ENCODE results near the gene ACP4.

The ACP4 gene

GRCh38 chr19:50839712-50840655, 49.8 kb downstream of the ACP4 start:
- H3K4me1 ChIP-seq (ENCODE audit: control insufficient read depth in 2 of 2, insufficient read depth in 1 of 2, low read depth in 1 of 2, low read length in 2 of 2), result peaks cover 0 to 3% of the 10 kb centered on the region in 2 donors
- no peak overlapping the region for H2AFZ ChIP-seq (ENCODE audit: low read length)
- H3K4ac ChIP-seq (ENCODE audit: low read length), result no peak overlapping the region
- H3K18ac ChIP-seq (ENCODE audit: low read length), result no peak overlapping the region
- no peak overlapping the region for H2BK5ac ChIP-seq (ENCODE audit: low read length)
- H3K23ac ChIP-seq (ENCODE audit: low read depth, low read length, poor library complexity), result no peak overlapping the region
- peaks cover 0 to 24% (median 24%) of the 10 kb centered on the region in 3 experiments for H3K27me3 ChIP-seq (ENCODE audit: control insufficient read depth in 3 of 3, insufficient read depth in 3 of 3, low read depth in 1 of 3, low read length in 3 of 3)
- H2BK12ac ChIP-seq (ENCODE audit: low read length), result no peak overlapping the region
- H2AK5ac ChIP-seq (ENCODE audit: low read depth, low read length), result no peak overlapping the region
- no peak overlapping the region for H4K91ac ChIP-seq (ENCODE audit: low read depth, low read length, poor library complexity)
- H2BK15ac ChIP-seq (ENCODE audit: low read length), result no peak overlapping the region
- no peaks in the 10 kb centered on the region for H3K36me3 ChIP-seq (replicated peaks in 1 of 2; ENCODE audit: control insufficient read depth in 2 of 2, insufficient read depth in 2 of 2, low read length in 2 of 2)
- no peaks in the 10 kb centered on the region for H3K79me1 ChIP-seq (ENCODE audit: low read depth, low read length)
- WGBS, 2 donors (ENCODE audit: extremely low coverage in 2 of 2, insufficient read length in 2 of 2, insufficient replicate concordance in 1 of 2), result no CpG with 5 or more reads among the region's 10 CpGs
- peaks cover under 1 to 2% of the 10 kb centered on the region in 2 donors for H3K9me3 ChIP-seq (replicated peaks in 1 of 2; ENCODE audit: control insufficient read depth in 2 of 2, insufficient read depth in 1 of 2, low read depth in 1 of 2, low read length in 2 of 2)
- no peak overlapping the region for H4K8ac ChIP-seq (ENCODE audit: low read depth, low read length)
- H3K9ac ChIP-seq (ENCODE audit: low read depth, low read length, poor library complexity), result no peak overlapping the region
- H2BK120ac ChIP-seq (ENCODE audit: low read depth, low read length), result no peak overlapping the region
- H3K14ac ChIP-seq (ENCODE audit: low read length), result no peak overlapping the region
- H3K27ac ChIP-seq (replicated peaks; ENCODE audit: low read length), result no peak overlapping the region
- DNase-seq (ENCODE audit: low spot score), result no peak
- no peak overlapping the region for H3K4me3 ChIP-seq (ENCODE audit: low read length in 2 of 2)
- no peak overlapping the region for H3K4me2 ChIP-seq (ENCODE audit: insufficient read depth, low read length, poor library complexity, severe bottlenecking)

- Histone ChIP-seq H3K36me3 (replicated peaks in 1 of 2; ENCODE audit: control insufficient read depth in 2 of 2, insufficient read depth in 2 of 2, low read length in 2 of 2) (no peaks in the 10 kb centered on the region), H3K23ac (ENCODE audit: low read depth, low read length, poor library complexity) (no peak overlapping the region), H3K9me3 (replicated peaks in 1 of 2; ENCODE audit: control insufficient read depth in 2 of 2, insufficient read depth in 1 of 2, low read depth in 1 of 2, low read length in 2 of 2) (peaks cover 0 to 2% of the 10 kb centered on the region in 2 donors), H2BK120ac (ENCODE audit: low read depth, low read length) (no peak overlapping the region), H3K79me1 (ENCODE audit: low read depth, low read length) (no peaks in the 10 kb centered on the region), H2AK5ac (ENCODE audit: low read depth, low read length) (no peak overlapping the region), H2BK12ac (ENCODE audit: low read length) (no peak overlapping the region), H2BK15ac (ENCODE audit: low read length) (no peak overlapping the region), H2BK5ac (ENCODE audit: low read length) (no peak overlapping the region), H3K4me3 (ENCODE audit: low read length in 2 of 2) (no peak overlapping the region), H3K27ac (replicated peaks; ENCODE audit: low read length) (no peak overlapping the region), H3K27me3 (ENCODE audit: control insufficient read depth in 3 of 3, insufficient read depth in 3 of 3, low read depth in 1 of 3, low read length in 3 of 3) (peaks cover 0 to 4% (median 4%) of the 10 kb centered on the region in 3 experiments), H3K18ac (ENCODE audit: low read length) (no peak overlapping the region), H4K91ac (ENCODE audit: low read depth, low read length, poor library complexity) (no peak overlapping the region), H3K9ac (ENCODE audit: low read depth, low read length, poor library complexity) (no peak overlapping the region), H3K4me1 (ENCODE audit: control insufficient read depth in 2 of 2, insufficient read depth in 1 of 2, low read depth in 1 of 2, low read length in 2 of 2) (peaks cover 0 to 3% of the 10 kb centered on the region in 2 donors), H4K8ac (ENCODE audit: low read depth, low read length) (no peak overlapping the region), H3K14ac (ENCODE audit: low read length) (no peak overlapping the region), H2AFZ (ENCODE audit: low read length) (no peak overlapping the region), H3K4me2 (ENCODE audit: insufficient read depth, low read length, poor library complexity, severe bottlenecking) (no peak overlapping the region), H3K4ac (ENCODE audit: low read length) (no peak overlapping the region)
- WGBS, 2 donors (ENCODE audit: extremely low coverage in 2 of 2, insufficient read length in 2 of 2, insufficient replicate concordance in 1 of 2), result no CpG with 5 or more reads among the region's 6 CpGs
- no peak for DNase-seq (ENCODE audit: low spot score)
These were observed 51.9 kb downstream of the ACP4 start for GRCh38 chr19:50842130-50842529.

GRCh38 chr19:50843205-50843604, 53.0 kb downstream of the ACP4 start:
- Histone ChIP-seq H2BK5ac (ENCODE audit: low read length) (no peak overlapping the region), H4K8ac (ENCODE audit: low read depth, low read length) (no peak overlapping the region), H4K91ac (ENCODE audit: low read depth, low read length, poor library complexity) (no peak overlapping the region), H3K23ac (ENCODE audit: low read depth, low read length, poor library complexity) (no peak overlapping the region), H3K4ac (ENCODE audit: low read length) (no peak overlapping the region), H3K27ac (replicated peaks; ENCODE audit: low read length) (no peak overlapping the region), H3K36me3 (replicated peaks in 1 of 2; ENCODE audit: control insufficient read depth in 2 of 2, insufficient read depth in 2 of 2, low read length in 2 of 2) (no peaks in the 10 kb centered on the region), H2AK5ac (ENCODE audit: low read depth, low read length) (no peak overlapping the region), H3K9ac (ENCODE audit: low read depth, low read length, poor library complexity) (no peak overlapping the region), H3K79me1 (ENCODE audit: low read depth, low read length) (no peaks in the 10 kb centered on the region), H2BK15ac (ENCODE audit: low read length) (no peak overlapping the region), H3K4me3 (ENCODE audit: low read length in 2 of 2) (no peak overlapping the region), H2BK12ac (ENCODE audit: low read length) (no peak overlapping the region), H3K9me3 (replicated peaks in 1 of 2; ENCODE audit: control insufficient read depth in 2 of 2, insufficient read depth in 1 of 2, low read depth in 1 of 2, low read length in 2 of 2) (peaks cover 0 to 2% of the 10 kb centered on the region in 2 donors), H3K4me2 (ENCODE audit: insufficient read depth, low read length, poor library complexity, severe bottlenecking) (no peak overlapping the region), H3K4me1 (ENCODE audit: control insufficient read depth in 2 of 2, insufficient read depth in 1 of 2, low read depth in 1 of 2, low read length in 2 of 2) (peaks cover 0 to 1% of the 10 kb centered on the region in 2 donors), H2BK120ac (ENCODE audit: low read depth, low read length) (no peak overlapping the region), H3K14ac (ENCODE audit: low read length) (no peak overlapping the region), H3K18ac (ENCODE audit: low read length) (no peak overlapping the region), H2AFZ (ENCODE audit: low read length) (no peak overlapping the region), H3K27me3 (ENCODE audit: control insufficient read depth in 3 of 3, insufficient read depth in 3 of 3, low read depth in 1 of 3, low read length in 3 of 3) (peaks cover 0 to 4% (median 0%) of the 10 kb centered on the region in 3 experiments)
- WGBS, 2 donors (ENCODE audit: extremely low coverage in 2 of 2, insufficient read length in 2 of 2, insufficient replicate concordance in 1 of 2), result no CpG with 5 or more reads among the region's 2 CpGs
- no peak for DNase-seq (ENCODE audit: low spot score)

- Histone ChIP-seq H3K27ac (replicated peaks; ENCODE audit: low read length) (no peak overlapping the region), H3K9ac (ENCODE audit: low read depth, low read length, poor library complexity) (no peak overlapping the region), H4K8ac (ENCODE audit: low read depth, low read length) (no peak overlapping the region), H2BK5ac (ENCODE audit: low read length) (no peak overlapping the region), H2BK12ac (ENCODE audit: low read length) (no peak overlapping the region), H4K91ac (ENCODE audit: low read depth, low read length, poor library complexity) (no peak overlapping the region), H2AK5ac (ENCODE audit: low read depth, low read length) (no peak overlapping the region), H3K79me1 (ENCODE audit: low read depth, low read length) (no peaks in the 10 kb centered on the region), H3K4me1 (ENCODE audit: control insufficient read depth in 2 of 2, insufficient read depth in 1 of 2, low read depth in 1 of 2, low read length in 2 of 2) (no peaks in the 10 kb centered on the region), H3K18ac (ENCODE audit: low read length) (no peak overlapping the region), H3K27me3 (ENCODE audit: control insufficient read depth in 3 of 3, insufficient read depth in 3 of 3, low read depth in 1 of 3, low read length in 3 of 3) (peaks cover 0 to 4% (median 0%) of the 10 kb centered on the region in 3 experiments), H3K23ac (ENCODE audit: low read depth, low read length, poor library complexity) (no peak overlapping the region), H2BK120ac (ENCODE audit: low read depth, low read length) (no peak overlapping the region), H3K4me2 (ENCODE audit: insufficient read depth, low read length, poor library complexity, severe bottlenecking) (no peak overlapping the region), H3K4ac (ENCODE audit: low read length) (no peak overlapping the region), H3K36me3 (replicated peaks in 1 of 2; ENCODE audit: control insufficient read depth in 2 of 2, insufficient read depth in 2 of 2, low read length in 2 of 2) (no peaks in the 10 kb centered on the region), H3K4me3 (ENCODE audit: low read length in 2 of 2) (no peak overlapping the region), H3K14ac (ENCODE audit: low read length) (no peak overlapping the region), H2BK15ac (ENCODE audit: low read length) (no peak overlapping the region), H3K9me3 (replicated peaks in 1 of 2; ENCODE audit: control insufficient read depth in 2 of 2, insufficient read depth in 1 of 2, low read depth in 1 of 2, low read length in 2 of 2) (peaks cover 0 to 2% of the 10 kb centered on the region in 2 donors), H2AFZ (ENCODE audit: low read length) (no peak overlapping the region)
- WGBS, 2 donors (ENCODE audit: extremely low coverage in 2 of 2, insufficient read length in 2 of 2, insufficient replicate concordance in 1 of 2), result no CpG with 5 or more reads among the region's 7 CpGs
- no peak for DNase-seq (ENCODE audit: low spot score)
These were observed 53.5 kb downstream of the ACP4 start for GRCh38 chr19:50843701-50844221.

Data from neuronal stem cell (in vitro differentiated cells).